GM19452 (cell line): ENCODE measurements around the gene CDH4.

Experiments used
- ATAC-seq: cut with Tn5 transposase; IDR thresholded peaks from one replicate; pipeline ENCODE4 v1.9.1; 2021; ENCODE audit not compliant: unreplicated experiment

The CDH4 gene

DNA sequence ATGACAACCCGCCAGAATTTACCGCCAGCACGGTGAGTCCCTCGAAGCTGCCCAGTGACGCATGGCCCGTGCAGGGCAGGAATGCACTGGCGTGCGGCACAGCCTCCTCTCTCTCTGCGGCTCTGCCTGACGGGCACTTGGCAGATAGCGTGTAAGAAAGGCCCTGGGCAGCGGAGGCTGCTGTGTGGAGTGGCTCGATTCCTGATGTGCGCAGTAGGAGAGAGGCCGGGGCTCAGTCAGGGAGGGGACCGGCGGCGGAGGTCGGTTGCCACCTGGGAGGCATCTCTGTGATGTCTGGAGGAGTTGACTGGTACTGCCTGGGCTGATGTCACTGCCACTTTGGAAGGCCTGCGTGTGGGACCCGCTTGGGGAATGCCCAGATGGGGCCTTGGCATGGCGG is 643.0 kb downstream of the CDH4 start:
- ATAC-seq, result no peak

DNA sequence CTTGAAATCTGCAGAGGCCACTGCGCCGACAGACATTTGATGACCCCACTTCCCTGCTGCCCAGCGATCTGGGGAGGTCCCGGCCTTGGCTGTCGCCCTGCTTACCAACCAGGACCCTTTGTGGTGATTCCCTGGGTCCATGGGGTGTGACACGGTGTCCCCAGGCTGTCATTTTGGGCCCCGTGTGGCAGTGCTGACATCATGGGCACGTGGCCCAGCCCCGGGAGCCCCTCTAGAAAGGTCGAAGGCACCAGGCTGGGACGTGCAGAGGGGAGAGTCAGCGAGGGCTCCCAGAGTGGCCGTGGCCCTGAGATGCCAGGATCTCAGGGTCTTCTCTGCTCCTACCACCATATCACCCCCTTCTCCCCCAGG is 643.6 kb downstream of the CDH4 start:
- no peak for ATAC-seq

DNA sequence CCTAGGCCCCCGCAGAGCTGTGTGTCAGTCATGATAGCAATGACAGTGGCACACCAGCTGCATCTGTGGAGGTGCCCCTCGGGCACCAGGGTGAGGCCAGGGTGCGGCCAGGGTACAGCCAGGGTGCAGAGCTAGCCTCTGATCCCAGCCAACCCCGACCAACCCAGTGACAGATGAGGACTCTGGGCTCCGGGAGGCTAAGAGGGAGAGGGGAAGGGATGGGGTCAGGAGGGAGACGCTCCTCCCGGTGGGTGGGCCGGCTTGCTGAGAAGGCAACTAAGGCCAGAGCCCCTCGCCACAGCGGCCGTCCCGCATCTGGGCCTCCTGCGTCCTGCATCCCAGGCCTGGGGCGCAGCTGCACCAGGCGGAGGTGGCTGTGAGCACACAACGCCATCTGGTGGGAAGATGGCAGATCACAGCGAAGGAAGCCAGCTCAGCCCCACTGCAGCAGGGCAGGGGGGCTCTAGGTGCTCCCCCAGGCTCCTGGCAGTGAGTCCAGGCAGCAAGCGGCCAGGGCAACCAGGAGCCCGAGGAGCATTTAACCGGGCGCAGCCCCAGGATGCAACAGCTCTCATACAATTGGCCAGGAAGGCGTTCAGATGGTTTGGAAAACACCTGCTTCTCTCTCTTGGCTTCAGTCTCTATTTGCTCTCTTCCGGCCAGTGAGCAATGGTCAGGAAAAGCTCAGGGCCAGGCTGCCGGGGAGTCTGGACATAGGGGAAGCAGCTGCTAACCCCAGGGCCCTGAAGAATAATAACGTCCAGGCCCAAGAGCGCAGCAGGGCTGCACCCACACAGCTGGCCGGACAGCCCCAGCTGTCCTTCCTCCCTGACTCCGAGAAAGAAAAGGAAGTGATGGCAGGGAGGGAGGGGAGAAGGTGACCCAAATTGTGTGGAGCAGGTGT is 644.2 kb downstream of the CDH4 start:
- ATAC-seq, result no peak

DNA sequence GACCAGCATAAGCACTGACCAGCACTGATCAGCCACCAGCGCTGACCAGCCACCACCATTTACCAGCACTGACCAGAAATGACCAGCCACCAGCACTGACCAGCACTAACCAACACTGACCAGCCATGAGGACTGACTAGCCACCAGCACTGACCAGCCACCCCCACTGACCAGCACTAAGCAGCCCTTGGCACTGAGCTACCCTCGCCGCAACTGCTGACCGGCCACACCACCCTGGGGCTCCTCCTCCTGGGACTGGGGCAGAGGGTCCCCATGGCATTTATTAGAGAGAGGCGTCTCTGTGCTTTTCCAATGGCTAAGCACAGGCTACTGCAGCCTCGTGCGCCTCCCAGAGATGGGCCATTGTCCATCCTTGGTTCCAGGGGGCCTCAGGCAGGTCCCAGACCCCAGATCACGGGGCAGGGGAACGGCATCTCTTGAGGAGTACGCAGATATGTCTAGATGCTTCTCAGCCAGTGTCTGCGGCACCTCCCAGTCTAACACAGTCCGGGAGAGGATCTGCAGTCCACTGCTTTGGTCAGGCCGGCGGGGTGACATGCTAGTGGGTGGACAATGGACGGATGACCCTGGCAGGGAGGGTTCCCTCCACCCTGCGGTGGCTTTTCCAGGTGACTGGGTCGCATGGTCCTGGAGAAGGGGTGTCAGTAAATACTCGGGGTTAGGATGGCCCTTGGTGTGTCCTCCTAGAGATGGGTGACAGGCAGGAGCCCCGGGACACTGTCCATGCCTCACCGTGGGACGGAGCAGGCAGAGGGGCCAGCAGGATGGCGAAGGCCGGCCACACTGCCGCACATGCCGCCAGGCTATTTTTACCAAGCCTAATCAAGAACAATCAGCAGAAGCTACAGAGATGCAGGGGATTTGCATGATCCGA is 645.6 kb downstream of the CDH4 start:
- ATAC-seq, result no peak

DNA sequence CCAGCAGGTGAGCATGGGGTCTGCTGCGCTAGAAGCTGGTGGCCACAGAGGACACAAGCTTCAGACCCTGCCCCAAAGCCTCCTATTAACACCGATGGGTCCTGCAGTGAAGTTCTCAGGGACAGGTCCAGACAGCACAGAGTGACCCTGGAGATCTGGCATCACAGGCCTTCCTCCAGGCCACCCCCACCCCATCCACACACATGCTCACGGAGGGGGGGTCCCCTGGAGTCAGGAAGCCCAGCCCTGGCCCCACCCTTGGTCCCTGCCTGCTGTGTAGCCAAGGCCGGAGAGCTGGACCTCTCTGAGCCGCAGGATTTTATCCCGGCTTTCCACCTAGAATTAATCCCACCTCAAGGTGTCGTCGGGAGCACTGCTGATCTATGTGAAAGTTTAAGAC is 646.3 kb downstream of the CDH4 start:
- no peak for ATAC-seq

DNA sequence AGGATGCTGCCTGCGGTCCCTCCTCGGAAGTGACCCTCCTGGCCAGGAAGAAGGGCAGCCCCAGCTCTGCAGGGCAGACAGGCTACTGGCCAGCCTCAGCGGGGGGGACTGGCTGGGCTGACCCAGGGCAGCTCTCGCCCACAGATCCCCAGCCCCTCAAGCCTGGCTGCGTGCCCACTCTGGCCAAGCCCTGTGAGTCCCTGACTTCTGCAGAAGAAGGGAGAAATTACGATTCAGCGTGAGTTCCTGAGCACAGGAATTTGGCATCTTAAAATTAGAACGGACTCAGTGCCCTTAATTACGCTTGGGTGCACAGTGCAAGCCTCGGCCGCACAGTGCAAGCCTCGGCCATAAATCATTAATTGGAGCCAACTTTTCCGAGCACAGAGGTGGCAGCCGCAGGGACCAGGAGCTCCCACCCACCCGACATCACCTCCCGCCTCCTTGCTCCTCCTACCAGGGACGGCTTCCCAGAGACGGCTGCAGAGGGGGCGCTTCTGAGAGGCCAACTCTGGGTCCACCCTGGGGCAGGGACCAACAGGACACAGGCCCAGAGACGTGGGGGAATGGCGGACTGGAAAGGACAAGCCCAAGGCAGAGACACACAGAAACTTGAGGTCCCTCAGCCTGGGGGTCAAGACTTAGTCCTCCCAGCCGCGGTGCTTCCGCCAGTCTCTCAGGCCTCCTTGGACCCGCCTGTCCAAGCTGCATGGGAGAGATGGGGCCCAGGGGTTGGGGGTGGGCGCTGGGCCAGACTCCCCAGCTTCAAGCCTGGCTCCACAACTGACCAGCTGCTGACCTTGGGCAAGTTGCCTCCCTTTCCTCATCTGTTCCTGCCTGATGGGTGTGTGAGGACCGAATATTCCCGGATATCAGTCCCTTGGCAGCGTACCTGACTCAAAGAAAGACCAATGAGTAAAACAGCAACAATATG is 648.2 kb downstream of the CDH4 start:
- no peak for ATAC-seq

DNA sequence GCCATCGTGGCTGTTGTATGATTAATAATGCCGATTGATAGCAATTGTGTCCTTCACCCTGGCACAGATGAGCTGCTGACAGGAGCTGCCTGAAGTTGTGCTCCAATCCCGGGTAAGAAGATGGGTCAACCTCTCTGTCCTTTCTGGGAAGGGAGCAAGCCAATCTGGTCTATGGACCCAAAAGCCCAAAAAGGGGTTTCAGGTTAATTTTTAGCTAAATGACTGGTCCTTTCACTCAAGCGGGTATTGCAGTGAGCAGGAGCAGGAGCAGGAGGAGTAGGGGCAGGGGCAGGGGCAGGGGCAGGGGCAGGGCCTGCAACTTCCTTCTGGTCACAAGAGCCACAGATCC is 648.9 kb downstream of the CDH4 start:
- ATAC-seq, result no peak

DNA sequence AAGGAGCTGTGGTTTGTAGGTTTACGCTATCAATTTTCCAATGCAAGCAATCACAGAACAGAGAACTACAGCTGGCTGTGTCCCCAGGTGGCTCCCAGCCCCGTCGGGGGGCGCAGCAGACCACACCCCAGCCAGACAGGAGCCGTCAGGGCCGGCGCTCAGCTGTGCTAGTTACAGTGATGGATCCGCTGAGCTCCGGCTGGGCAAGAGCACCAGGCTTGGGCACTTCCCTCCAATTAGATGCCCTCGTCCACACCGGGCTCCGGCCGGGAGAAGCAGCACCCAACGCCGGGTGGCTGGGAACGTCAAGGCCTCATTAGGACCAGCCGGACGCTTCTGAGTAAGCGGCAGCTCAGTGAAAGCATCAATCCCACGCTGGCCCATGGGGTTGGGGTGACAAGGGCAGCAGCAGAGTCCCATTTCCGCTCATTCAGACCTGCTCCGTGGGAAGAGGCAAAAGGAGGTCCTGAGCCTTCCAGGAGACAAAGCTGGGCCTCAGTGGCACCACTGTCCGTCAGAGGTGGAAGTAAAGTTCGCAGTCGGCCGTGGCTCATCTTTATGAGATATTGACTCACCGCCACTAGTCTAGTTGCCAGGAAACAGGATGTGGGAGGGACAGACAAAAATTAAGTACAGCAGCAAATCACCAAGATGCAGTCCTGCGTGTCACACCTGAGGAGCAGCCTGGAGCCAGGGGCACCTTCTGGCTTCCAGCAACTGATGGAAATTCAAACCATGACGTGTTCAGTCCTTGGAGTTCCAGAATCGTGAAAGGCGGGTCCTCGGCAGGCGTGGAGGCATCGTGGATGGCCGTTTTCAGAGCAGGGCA is 649.5 kb downstream of the CDH4 start:
- ATAC-seq, result no peak

DNA sequence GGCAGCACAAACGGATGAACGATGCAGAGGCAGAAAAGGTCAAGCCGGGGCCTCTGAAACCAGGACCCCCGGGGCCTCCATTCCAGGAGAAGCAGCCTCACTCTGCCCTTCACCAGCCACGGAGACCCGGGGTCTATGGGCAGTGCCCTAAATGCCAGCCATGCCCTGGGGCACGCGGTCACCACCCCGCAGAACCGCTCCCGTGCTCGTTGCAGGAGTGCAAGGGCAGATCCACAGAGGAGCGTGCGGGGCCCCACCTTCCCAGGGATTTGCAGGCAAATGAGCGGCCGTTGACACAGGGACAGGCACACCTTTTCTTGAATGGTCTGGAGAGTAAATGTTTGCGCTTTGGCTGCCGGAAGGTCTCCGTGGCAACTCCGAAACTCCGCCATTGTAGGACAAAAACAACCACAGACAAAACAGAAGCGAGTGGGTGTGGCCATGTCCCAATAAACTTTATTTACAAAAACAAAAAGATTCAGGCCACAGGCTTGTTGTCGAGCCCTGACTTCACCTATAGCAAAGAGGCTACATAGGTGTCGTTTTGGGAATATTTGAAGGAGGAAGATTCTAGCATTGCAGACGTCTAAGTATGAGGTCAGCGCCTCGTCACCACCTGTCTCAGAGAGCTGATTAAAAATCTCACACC is 650.3 kb downstream of the CDH4 start:
- no peak for ATAC-seq

DNA sequence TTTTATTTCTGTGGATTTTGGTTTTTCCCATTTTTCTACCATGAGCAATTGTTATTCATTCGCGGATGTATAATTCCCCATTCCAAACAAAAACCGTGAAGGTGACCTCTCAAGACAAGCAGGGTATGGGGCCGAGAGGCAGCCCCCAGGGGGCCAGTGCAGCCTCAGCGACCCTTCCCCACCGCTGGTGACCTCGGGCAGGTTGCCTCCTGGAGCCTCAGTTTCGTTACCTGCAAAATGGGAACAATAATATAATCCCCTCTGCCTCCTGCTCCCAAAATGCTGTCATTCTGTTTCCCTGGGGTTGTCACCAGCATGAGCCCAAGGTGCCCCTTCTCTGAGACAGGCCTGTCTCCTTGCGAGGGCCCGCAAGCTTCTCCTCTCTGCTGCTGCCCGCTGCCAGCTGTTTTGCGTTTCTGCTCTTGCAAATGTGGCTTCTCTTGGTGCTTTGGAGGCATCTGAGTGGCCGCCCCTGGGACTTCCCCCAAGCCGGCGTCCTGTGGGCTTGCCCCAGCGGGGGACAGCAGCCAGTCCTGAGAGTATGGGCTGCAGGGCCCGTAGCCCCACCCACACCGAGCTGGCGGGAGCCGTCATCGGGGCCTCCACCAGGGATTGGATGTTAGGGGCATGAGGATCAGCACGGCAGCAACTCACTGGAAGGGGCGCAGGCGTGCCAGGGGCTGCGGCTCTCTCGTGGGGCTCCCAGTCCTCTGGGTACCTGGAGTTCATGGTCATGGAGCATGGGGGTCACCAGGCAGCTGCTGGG is 651.7 kb downstream of the CDH4 start:
- no peak for ATAC-seq

DNA sequence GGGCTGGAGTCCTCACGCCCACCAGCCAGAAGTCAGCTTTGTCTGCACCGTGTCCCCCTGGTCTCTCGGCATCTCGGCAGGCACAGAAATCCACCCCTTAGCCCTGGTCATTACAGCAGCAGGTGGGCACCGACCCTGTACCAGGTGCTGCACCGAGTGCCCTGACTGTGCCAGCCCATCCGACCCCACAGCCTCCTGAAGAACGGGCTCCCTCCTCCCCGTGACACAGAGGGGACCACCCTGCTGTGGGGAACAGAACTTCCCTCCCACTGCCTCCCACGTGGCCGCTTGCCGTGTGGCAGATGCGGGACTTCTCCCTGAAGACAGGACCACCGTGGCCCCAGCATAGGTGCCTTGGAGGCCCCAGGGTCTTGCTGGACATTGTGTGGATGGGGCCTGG is 652.4 kb downstream of the CDH4 start:
- no peak for ATAC-seq

DNA sequence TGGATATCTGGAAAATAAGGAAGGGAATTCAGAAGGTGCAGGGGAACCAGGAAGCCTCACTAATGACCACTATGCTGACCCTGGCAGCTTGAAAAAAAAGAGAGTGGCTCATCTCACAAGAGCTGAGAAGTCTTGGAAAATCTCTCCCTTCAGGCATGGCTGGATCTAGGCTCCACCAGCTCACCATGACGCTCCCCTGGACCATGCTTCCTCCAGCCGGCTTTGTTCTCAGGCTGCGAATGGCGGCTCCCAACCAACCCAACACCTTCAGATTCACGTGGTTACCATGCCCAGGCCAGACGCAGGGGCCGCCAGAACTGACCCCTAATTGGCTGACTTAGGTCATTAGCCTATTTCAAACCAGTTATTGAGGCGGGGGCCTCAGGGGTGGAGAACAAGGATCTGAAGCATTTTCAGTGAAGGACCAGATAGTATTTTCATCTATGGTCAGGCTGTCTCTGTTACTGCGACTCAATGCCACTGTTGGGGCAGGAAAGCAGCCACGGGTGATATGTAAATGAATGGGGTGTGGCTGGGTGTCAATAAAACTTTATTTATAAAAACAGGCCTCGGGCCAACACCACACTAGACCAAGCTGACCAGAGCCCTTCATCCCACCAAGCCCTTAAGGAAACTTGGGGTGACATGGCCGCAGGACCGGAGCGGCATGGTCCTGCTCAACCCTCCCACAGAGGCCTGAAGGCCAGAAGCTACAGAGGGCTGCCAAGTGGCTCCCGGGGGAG is 653.9 kb downstream of the CDH4 start:
- no peak for ATAC-seq

DNA sequence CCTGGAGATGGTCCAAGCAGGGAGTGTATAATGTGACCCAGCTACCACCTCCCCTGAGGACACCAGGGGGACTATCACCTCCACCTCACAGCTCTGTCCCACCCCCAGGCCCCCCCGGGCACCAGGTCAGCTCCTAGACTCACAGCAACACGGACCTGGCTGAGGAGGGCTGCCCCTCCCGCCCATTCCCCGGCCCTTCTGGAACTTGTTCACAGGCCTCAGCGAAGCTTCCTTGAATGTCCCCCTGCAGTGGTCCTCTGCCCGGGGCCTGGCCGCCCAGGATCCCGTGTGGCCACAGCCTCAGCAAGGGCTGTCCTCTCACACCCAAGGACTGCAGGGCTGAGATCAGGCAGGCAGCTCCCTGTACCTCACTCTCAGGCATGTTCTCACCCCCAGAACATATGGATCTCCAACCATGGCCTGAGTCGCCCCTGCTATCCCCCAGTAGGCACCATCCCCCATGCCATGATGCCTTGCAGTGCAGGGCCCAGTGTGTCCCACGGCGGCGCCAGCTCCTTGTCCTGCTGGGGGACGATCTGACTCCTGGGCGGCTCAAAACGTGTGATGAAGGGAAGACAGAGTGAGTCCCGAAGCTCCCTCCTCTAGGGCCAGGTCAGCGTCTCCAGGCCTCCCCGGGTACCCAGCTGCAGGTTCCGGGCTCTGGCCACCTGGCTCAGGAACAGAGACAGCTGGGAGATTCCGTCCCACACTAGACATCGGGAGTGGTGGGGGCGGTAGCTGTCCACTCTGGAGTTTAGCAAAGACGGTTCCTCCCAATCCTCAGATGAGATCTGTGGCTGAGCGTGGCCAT is 655.2 kb downstream of the CDH4 start:
- ATAC-seq, result no peak

DNA sequence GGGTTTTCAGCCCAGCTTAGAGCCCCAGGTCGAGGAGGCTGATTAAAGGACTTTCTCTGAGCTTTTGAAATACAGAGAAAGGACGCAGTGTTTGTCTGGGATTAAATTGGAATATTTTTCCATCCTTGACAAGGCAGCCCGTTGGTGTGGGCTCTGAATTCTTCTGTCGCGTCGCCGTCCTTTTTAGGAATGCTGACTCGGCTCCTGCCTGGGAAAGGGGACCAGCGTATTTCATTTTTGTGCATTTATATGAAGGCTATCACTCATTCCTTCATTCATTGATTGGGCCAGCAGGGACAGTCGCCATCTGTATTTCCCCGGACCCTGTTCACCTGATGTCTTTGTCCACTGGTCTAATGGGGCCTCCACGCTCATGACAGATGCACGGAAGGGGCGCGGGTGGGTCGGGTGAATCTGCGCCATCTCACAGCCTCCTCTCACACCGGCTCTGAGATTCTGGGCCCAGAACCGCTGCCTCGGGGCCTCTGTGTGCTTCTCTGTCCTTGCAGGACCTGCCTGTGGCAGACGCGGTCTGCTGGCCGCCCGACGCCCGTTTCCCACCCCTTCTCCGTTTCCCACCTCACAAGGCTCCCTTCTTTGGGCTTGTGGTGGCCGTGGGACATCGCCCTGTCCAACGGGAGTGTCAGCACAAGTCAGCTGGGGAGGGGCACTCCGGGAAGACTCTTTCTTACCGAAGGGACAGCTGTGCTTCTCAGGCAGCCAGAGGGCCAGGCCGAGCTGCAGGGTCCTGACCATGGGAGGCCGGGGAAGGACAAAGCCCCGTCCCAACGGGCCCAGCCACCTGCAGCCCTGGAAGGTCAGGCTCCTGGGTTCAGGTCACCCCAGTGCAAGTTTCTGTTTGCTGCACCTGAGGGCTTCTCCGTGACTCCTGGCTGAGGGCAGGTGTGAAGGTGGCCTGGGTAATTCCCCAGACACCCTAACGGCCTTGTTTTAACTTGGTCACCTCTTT is 656.3 kb downstream of the CDH4 start:
- ATAC-seq, result no peak

DNA sequence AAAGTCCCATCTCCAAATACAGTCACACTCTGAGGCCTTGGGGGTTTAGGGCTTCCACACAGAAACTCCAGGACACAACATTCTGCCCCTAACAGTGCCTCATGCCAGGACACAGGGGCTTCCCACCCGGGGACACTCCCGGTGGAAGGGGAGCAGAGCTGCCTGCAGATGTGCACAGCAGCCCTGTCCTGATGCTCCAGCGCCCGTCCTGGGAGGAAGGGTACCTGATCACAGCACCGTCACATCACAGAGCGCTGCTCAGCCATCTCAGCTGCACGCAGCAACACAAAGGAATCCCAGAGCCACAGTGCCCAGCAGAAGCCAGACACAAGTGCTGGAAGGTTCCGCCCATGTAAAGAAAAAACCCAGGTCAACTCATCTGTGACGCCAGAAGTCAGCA is 657.0 kb downstream of the CDH4 start:
- ATAC-seq, result no peak

DNA sequence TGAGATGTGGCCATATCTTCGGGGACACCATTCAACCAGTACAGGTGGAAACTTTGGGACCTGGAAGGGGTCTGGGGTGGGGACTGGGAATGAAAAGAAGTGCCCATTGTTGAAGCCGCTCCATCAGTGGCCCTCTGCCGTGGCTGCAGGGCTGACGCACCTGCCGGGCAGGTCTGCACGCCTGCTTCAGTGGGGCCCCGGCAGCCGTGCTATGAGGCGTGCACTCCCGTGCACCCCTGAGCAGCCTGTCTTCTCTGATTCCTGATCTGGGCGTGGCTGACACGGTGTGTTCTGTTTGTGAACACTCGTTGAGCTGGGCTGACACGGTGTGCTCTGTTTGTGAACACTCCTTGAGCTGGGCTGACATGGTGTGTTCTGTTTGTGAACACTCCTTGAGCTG is 657.8 kb downstream of the CDH4 start:
- ATAC-seq, result no peak
